ENCODE measurements around the gene XPO4.
"Not testable (repeated sequence)": the region's sequence is repeated elsewhere in the genome, so short reads cannot be mapped to it uniquely, and the experiment has no call there.

The XPO4 gene

GRCh38 chr13:20891034-20891433, 11.5 kb downstream of the XPO4 start:
- DNase-seq (ENCODE audit: low spot score) = no peak

- not testable (repeated sequence) for DNase-seq (ENCODE audit: low spot score)
These were observed 12.0 kb downstream of the XPO4 start for GRCh38 chr13:20890540-20890939.

- DNase-seq (ENCODE audit: low spot score) = no peak
These were observed 20.3 kb downstream of the XPO4 start for GRCh38 chr13:20882206-20882605.

- DNase-seq (ENCODE audit: low spot score) = no peak
These were observed 24.6 kb downstream of the XPO4 start for GRCh38 chr13:20877902-20878301.

- not testable (repeated sequence) for DNase-seq (ENCODE audit: low spot score)
These were observed 25.7 kb downstream of the XPO4 start for GRCh38 chr13:20876802-20877201.

GRCh38 chr13:20874439-20874838, 28.1 kb downstream of the XPO4 start:
- DNase-seq (ENCODE audit: low spot score) = not testable (repeated sequence)

- no peak for DNase-seq (ENCODE audit: low spot score)
These were observed 29.2 kb downstream of the XPO4 start for GRCh38 chr13:20873348-20873747.

- DNase-seq (ENCODE audit: low spot score) = no peak
These were observed 31.7 kb downstream of the XPO4 start for GRCh38 chr13:20870829-20871228.

- no peak for DNase-seq (ENCODE audit: low spot score)
These were observed 33.0 kb downstream of the XPO4 start for GRCh38 chr13:20869540-20869939.

- DNase-seq (ENCODE audit: low spot score) = no peak
These were observed 35.1 kb downstream of the XPO4 start for GRCh38 chr13:20867408-20867807.

GRCh38 chr13:20861666-20862065, 40.9 kb downstream of the XPO4 start:
- DNase-seq (ENCODE audit: low spot score) = not testable (repeated sequence)

- DNase-seq (ENCODE audit: low spot score) = no peak
These were observed 41.7 kb downstream of the XPO4 start for GRCh38 chr13:20860844-20861243.

- DNase-seq (ENCODE audit: low spot score) = no peak
These were observed 45.9 kb downstream of the XPO4 start for GRCh38 chr13:20856650-20857049.

GRCh38 chr13:20851844-20852402, 50.6 kb downstream of the XPO4 start:
- no peak for DNase-seq (ENCODE audit: low spot score)

GRCh38 chr13:20848944-20849343, 53.6 kb downstream of the XPO4 start:
- no peak for DNase-seq (ENCODE audit: low spot score)

- no peak for DNase-seq (ENCODE audit: low spot score)
These were observed 54.3 kb downstream of the XPO4 start for GRCh38 chr13:20848203-20848602.

GRCh38 chr13:20847296-20847695, 55.2 kb downstream of the XPO4 start:
- DNase-seq (ENCODE audit: low spot score) = no peak

GRCh38 chr13:20843166-20843565, 59.4 kb downstream of the XPO4 start:
- DNase-seq (ENCODE audit: low spot score) = no peak

- no peak for DNase-seq (ENCODE audit: low spot score)
These were observed 62.0 kb downstream of the XPO4 start for GRCh38 chr13:20840568-20840967.

GRCh38 chr13:20833900-20834679, 68.5 kb downstream of the XPO4 start:
- no peak for DNase-seq (ENCODE audit: low spot score)

GRCh38 chr13:20832861-20833260, 69.7 kb downstream of the XPO4 start:
- DNase-seq (ENCODE audit: low spot score) = no peak

- DNase-seq (ENCODE audit: low spot score) = no peak
These were observed 70.6 kb downstream of the XPO4 start for GRCh38 chr13:20831933-20832332.

- DNase-seq (ENCODE audit: low spot score) = no peak
These were observed 71.3 kb downstream of the XPO4 start for GRCh38 chr13:20831254-20831653.
